HepG2 (cell line): ENCODE results near the gene CD300A. TPM values are rescaled to one million over a fixed set of nuclear protein-coding genes. Genes with fewer than 3 reads are reported as not detected.

Experiments
- ATAC-seq: fragments of 200-7000 bp; cut with Tn5 transposase; 3 replicates; pipeline ENCODE4 v1.9.1; 2020; ENCODE audit warnings: mild to moderate bottlenecking, moderate library complexity
- BruUV-seq: library from RNA; stranded (reverse); fragments of 400-500 nt; replicated peaks from 2 replicates; lab custom pipeline; 2021; lab: Mats Ljungman, UMichigan
- CTCF ChIA-PET: fragments of 300-600 bp; formaldehyde crosslinking; extraction: SDS; loops from one replicate; lab custom pipeline; 2021; ENCODE audit warnings: low total read pairs, inconsistent platforms, low intra/inter-chr PET ratio; lab: Yijun Ruan, JAX
- POLR2A ChIA-PET: fragments of 350-600 bp; sonication (Branson Sonifier 250); formaldehyde crosslinking; loops from one replicate; lab custom pipeline; 2020; ENCODE audit warnings: antibody characterized with exemption, inconsistent platforms; lab: Yijun Ruan, JAX
- DNase-seq: peaks from one replicate; pipeline ENCODE4 v3.0.0-alpha.2; 2015; ENCODE audit warnings: low spot score
- FAIRE-seq: peaks from 3 replicates; lab custom pipeline; 2011; peaks lifted over from hg19 to GRCh38; lab: Jason Lieb, UNC
- H2AFZ ChIP-seq: one replicate; pipeline ENCODE4 v1.6.1; 2011; ENCODE audit warnings: low read length, inconsistent platforms
- H3K27ac ChIP-seq: fragments of 300-600 bp; 3 replicates; pipeline ENCODE4 v1.8.0; 2011; ENCODE audit warnings: mixed run types, mild to moderate bottlenecking, mixed read lengths, low read length, inconsistent platforms; ENCODE audit not compliant: insufficient read depth; ENCODE audit errors: extremely low read length
- H3K27me3 ChIP-seq, 2 experiments: fragments of 200-600 bp in 1 of 2; 2 replicates in 1 of 2; 3 replicates in 1 of 2; pipeline versions ENCODE4 v1.6.0 to v1.8.0; 2011; ENCODE audit warnings: low read length in 2 of 2, mild to moderate bottlenecking in 2 of 2, moderate library complexity in 2 of 2, inconsistent platforms in 1 of 2; ENCODE audit not compliant: insufficient read depth in 2 of 2, control insufficient read depth in 1 of 2
- H3K36me3 ChIP-seq, 2 experiments: fragments of 200-600 bp in 1 of 2; replicated peaks in 1 of 2; 2 replicates in 1 of 2; 3 replicates in 1 of 2; pipeline versions ENCODE4 v1.5.1 to v1.8.0; 2011; ENCODE audit warnings: low read length in 2 of 2, inconsistent platforms in 1 of 2; ENCODE audit not compliant: insufficient read depth in 2 of 2, control insufficient read depth in 1 of 2
- H3K4me1 ChIP-seq: 2 replicates; pipeline ENCODE4 v1.5.1; 2012; ENCODE audit warnings: low read length, inconsistent platforms; ENCODE audit not compliant: insufficient read depth
- H3K4me2 ChIP-seq: 2 replicates; pipeline ENCODE4 v1.6.0; 2011; ENCODE audit warnings: low read depth, low read length, inconsistent platforms
- H3K4me3 ChIP-seq, 3 experiments: fragments of 200-600 bp in 1 of 3; sonication (generic), shearing (Covaris generic) in 1 of 3; replicated peaks in 1 of 3; 2 replicates each; pipeline ENCODE4 v1.5.1; 2011 to 2016; ENCODE audit warnings: low read length in 3 of 3, inconsistent platforms in 2 of 3, low read depth in 2 of 3, mild to moderate bottlenecking in 2 of 3, control low read depth in 1 of 3, mixed read lengths in 1 of 3; ENCODE audit not compliant: insufficient read depth in 1 of 3
- H3K79me2 ChIP-seq: one replicate; pipeline ENCODE4 v1.6.1; 2011; ENCODE audit warnings: low read length, inconsistent platforms; ENCODE audit not compliant: insufficient read depth
- H3K9ac ChIP-seq: 2 replicates; pipeline ENCODE4 v1.6.0; 2011; ENCODE audit warnings: mild to moderate bottlenecking, low read depth, low read length, inconsistent platforms; ENCODE audit not compliant: insufficient read depth
- H3K9me3 ChIP-seq: 2 replicates; pipeline ENCODE4 v1.5.1; 2012; ENCODE audit warnings: mild to moderate bottlenecking, low read length
- H4K20me1 ChIP-seq: 2 replicates; pipeline ENCODE4 v1.6.0; 2011; ENCODE audit warnings: inconsistent platforms, mild to moderate bottlenecking, low read length, moderate library complexity; ENCODE audit not compliant: insufficient read depth
- CTCF ChIP-seq: sonication (generic); formaldehyde crosslinking; IDR thresholded peaks from 2 replicates; pipeline ENCODE4 v1.5.0; 2020; ENCODE audit warnings: mild to moderate bottlenecking, missing genetic modification reagents, moderate library complexity
- DBP ChIP-seq: sonication (generic); formaldehyde crosslinking; IDR thresholded peaks from 2 replicates; pipeline ENCODE4 v1.4.0; 2020; ENCODE audit warnings: missing genetic modification reagents; ENCODE audit errors: not compliant biosample characterization
- FUBP1 ChIP-seq: sonication (generic); formaldehyde crosslinking; IDR thresholded peaks from 2 replicates; pipeline ENCODE4 v1.5.1; 2020; ENCODE audit warnings: missing genetic modification reagents, mild to moderate bottlenecking, borderline replicate concordance
- MED8 ChIP-seq: sonication (generic); formaldehyde crosslinking; IDR thresholded peaks from 2 replicates; pipeline ENCODE4 v1.8.1; 2023; ENCODE audit warnings: mild to moderate bottlenecking, missing genetic modification reagents; ENCODE audit not compliant: insufficient replicate concordance
- MYC ChIP-seq: sonication (generic); formaldehyde crosslinking; IDR thresholded peaks from 2 replicates; pipeline ENCODE4 v1.9.0; 2021; ENCODE audit warnings: missing genetic modification reagents, borderline replicate concordance
- NCOA2 ChIP-seq: sonication (generic); formaldehyde crosslinking; IDR thresholded peaks from 2 replicates; pipeline ENCODE4 v1.8.0; 2022; ENCODE audit warnings: inconsistent platforms
- NONO ChIP-seq, 2 experiments: fragments of 450-650 bp in 1 of 2; sonication (generic) in 1 of 2; formaldehyde crosslinking in 1 of 2; IDR thresholded peaks in 1 of 2; conservative IDR thresholded peaks in 1 of 2; 2 replicates each; pipeline versions ENCODE4 v1.6.1 to v1.8.0; 2017 to 2022; ENCODE audit warnings: mild to moderate bottlenecking in 1 of 2, missing genetic modification reagents in 1 of 2, moderate library complexity in 1 of 2
- SAP130 ChIP-seq: IDR thresholded peaks from 2 replicates; pipeline ENCODE4 v1.6.1; 2016; ENCODE audit warnings: low read depth
- ZNF530 ChIP-seq: sonication (generic); formaldehyde crosslinking; IDR thresholded peaks from 2 replicates; pipeline ENCODE4 v1.5.0; 2020; ENCODE audit warnings: low read depth, mild to moderate bottlenecking, missing genetic modification reagents
- ZNF549 ChIP-seq: sonication (generic); formaldehyde crosslinking; IDR thresholded peaks from 2 replicates; pipeline ENCODE4 v1.5.0; 2020; ENCODE audit warnings: missing genetic modification reagents
- ZNF788 ChIP-seq: sonication (generic); formaldehyde crosslinking; IDR thresholded peaks from 2 replicates; pipeline ENCODE4 v1.5.0; 2020; ENCODE audit warnings: mild to moderate bottlenecking, missing genetic modification reagents, borderline replicate concordance
- ZSCAN29 ChIP-seq: sonication (generic); formaldehyde crosslinking; conservative IDR thresholded peaks from 2 replicates; pipeline ENCODE4 v1.4.0; 2020; ENCODE audit warnings: mild to moderate bottlenecking, missing genetic modification reagents
- WGBS: methylation state at CpG from one replicate; pipeline ENCODE4 v1.1.6; 2017; ENCODE audit warnings: low lambda C conversion rate; 5-methylcytosine and 5-hydroxymethylcytosine counted together
- in situ Hi-C: cut with HindIII; loops from 2 replicates; pipeline ENCODE4 v1.10.0; 2017; ENCODE audit warnings: low pct_unique_long_range_greater_than_20kb; ENCODE audit not compliant: extremely low pct_ligation_motif_present
- intact Hi-C: fragments of 100-400 bp; cut with micrococcal nuclease; formaldehyde crosslinking; loops from one replicate; pipeline ENCODE4 v1.10.0; 2022; ENCODE audit not compliant: unreplicated experiment
- polyA plus RNA-seq, 8 experiments: library from polyadenylated mRNA; depleted of rRNA in 3 of 8; stranded (reverse) in 7 of 8; unstranded in 1 of 8; fragments of >200 nt; fragmentation: Illumina TruSeq in 4 of 8; extraction: Trizol in 4 of 8; gene quantifications; 2 replicates each; pipeline versions ENCODE4 v1.2.1 to v1.2.3, GENCODE V29; 2011 to 2016; ENCODE audit warnings: low read depth in 4 of 8, missing spikeins in 1 of 8, mixed read lengths in 1 of 8; ENCODE audit not compliant: insufficient read depth in 1 of 8
- total RNA-seq, 5 experiments: library from RNA; depleted of rRNA; stranded (reverse); fragments of >200 nt; fragmentation: Illumina TruSeq; extraction: Trizol; gene quantifications; 2 replicates each; pipeline ENCODE4 v1.2.3, GENCODE V29; 2016; ENCODE audit warnings: low read depth in 1 of 5

The CD300A gene
- total and polyA plus RNA-seq, 2 of the 13 experiments (the other 11 are each of a cell fraction or from before 2014, with no cell fraction given) = not detected

GRCh38 chr17:74491626-74492025 lies 25.2 kb downstream of the CD300A start:
- Histone ChIP-seq H3K9me3 (no peaks in the 10 kb centered on the region), H3K9ac (no peak overlapping the region), H3K27ac (no peak overlapping the region), H3K36me3 (no peaks in the 10 kb centered on the region), H3K27me3 (peaks cover 0 to 5% of the 10 kb centered on the region in 2 experiments; a peak in 2 of 5 replicates), H3K79me2 (no peaks in the 10 kb centered on the region), H3K4me3 (no peak overlapping the region), H3K4me2 (no peak overlapping the region), H3K4me1 (no peaks in the 10 kb centered on the region), H4K20me1 (no peaks in the 10 kb centered on the region), H2AFZ (no peak overlapping the region)
- WGBS = 15% methylated on average over 7 of the region's 7 CpGs
- FAIRE-seq (no peak), DNase-seq (no peak), ATAC-seq (no peak)
- no TSS peak for BruUV-seq
- TF ChIP-seq NONO (IDR thresholded peaks at IDR 0.05) (no peak), NONO (CRISPR knock-in tag; conservative IDR thresholded peaks at IDR 0.05) (no peak), DBP (CRISPR knock-in tag) (no peak)
- in situ Hi-C loops = no loop called here
- intact Hi-C loops = loop anchor here (10.0 kb wide), 1 partner anchor 187 kb away; no protein-coding TSS in a partner anchor
- POLR2A ChIA-PET = no interaction called here
- CTCF ChIA-PET = no interaction called here

- CTCF ChIA-PET = interaction anchor here (1.3 to 2.1 kb wide), 7 partner anchors 36 to 192 kb away, joined by 4 to 30 read pairs (median 10); partner anchors contain the start of gene GPR142
- FAIRE-seq (peak; percentile 99), ATAC-seq (peak; percentile 97), DNase-seq (peak; percentile 71)
- peaks cover 0 to 5% of the 10 kb centered on the region in 2 experiments; a peak in 2 of 5 replicates for H3K27me3 ChIP-seq
- intact Hi-C loops (loop anchor here (1.0 to 10.0 kb wide), 4 partner anchors 36 to 189 kb away; no protein-coding TSS in a partner anchor), in situ Hi-C loops (no loop called here)
- no peaks in the 10 kb centered on the region for H4K20me1 ChIP-seq
- WGBS = 24% methylated on average over 11 of the region's 11 CpGs
- H3K9me3 ChIP-seq = no peaks in the 10 kb centered on the region
- no peaks in the 10 kb centered on the region for H3K36me3 ChIP-seq
- no peak overlapping the region for H3K4me2 ChIP-seq
- no peaks in the 10 kb centered on the region for H3K79me2 ChIP-seq
- H3K4me1 ChIP-seq = no peaks in the 10 kb centered on the region
- no peak overlapping the region for H3K27ac ChIP-seq
- no TSS peak for BruUV-seq
- POLR2A ChIA-PET = no interaction called here
- no peak overlapping the region for H2AFZ ChIP-seq
- no peak overlapping the region for H3K9ac ChIP-seq
- H3K4me3 ChIP-seq = no peak overlapping the region
- TF ChIP-seq ZNF549 (CRISPR knock-in tag) (no peak), MED8 (no peak), FUBP1 (CRISPR knock-in tag) (no peak), ZNF788 (CRISPR knock-in tag) (no peak), ZSCAN29 (CRISPR knock-in tag) (no peak), MYC (CRISPR knock-in tag) (no peak), NCOA2 (CRISPR knock-in tag) (no peak), CTCF (CRISPR knock-in tag) (peak; percentile 94), SAP130 (CRISPR knock-in tag) (no peak), ZNF530 (CRISPR knock-in tag) (no peak)
Measured at GRCh38 chr17:74493331-74493833, 26.9 kb downstream of the CD300A start.
